Measurements from ENCODE around the gene PLA2R1. TPM values are rescaled to one million over a fixed set of nuclear protein-coding genes. Genes with fewer than 3 reads are reported as not detected.

Gene PLA2R1
- polyA plus RNA-seq, 1 of the 3 experiments (the other 2 are of a cell fraction): not detected

DNA sequence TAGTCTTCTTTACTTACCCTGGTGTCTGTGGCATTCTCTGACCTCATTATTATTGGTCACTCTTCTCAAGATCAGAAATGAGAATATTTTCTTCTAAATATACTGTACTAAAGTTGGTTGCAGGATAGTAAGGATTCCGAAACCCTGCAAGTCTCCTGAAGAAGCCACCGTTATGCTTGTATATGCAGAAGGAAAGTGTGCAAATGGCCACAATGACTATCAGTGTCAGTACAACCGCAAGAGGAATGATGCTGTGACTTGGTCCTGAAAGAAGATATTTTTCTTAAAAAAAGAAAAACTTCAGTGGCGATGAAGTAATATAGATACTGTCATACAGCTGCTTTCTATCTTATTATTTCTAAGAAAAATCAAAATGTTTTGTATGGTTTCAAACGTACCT is 120.7 kb downstream of the PLA2R1 start:
- CTCF ChIA-PET: interaction anchor here (0.8 kb wide), 1 partner anchor 134 kb away, joined by 3 read pairs; no protein-coding TSS in a partner anchor
- Histone ChIP-seq H3K4me1 (ENCODE audit: control insufficient read depth in 1 of 2, insufficient read depth in 2 of 2, low read depth in 1 of 2, low read length in 1 of 2) (no peaks in the 10 kb centered on the region; a peak in 1 of 4 replicates), H4K20me1 (ENCODE audit: insufficient read depth) (no peaks in the 10 kb centered on the region), H3K27me3 (ENCODE audit: insufficient read depth) (no peaks in the 10 kb centered on the region), H3K4me3 (ENCODE audit: low read depth in 2 of 2, low read length in 1 of 2) (no peak overlapping the region), H3K9ac (no peak overlapping the region), H3K9me2 (no peaks in the 10 kb centered on the region), H2AFZ (ENCODE audit: low read depth) (no peak overlapping the region), H3K79me2 (ENCODE audit: insufficient read depth) (no peaks in the 10 kb centered on the region), H3K27ac (ENCODE audit: low read depth in 2 of 2, low read length in 1 of 2) (no peak overlapping the region), H3F3A (replicated peaks; ENCODE audit: insufficient read depth) (peaks cover 7% of the 10 kb centered on the region), H3K4me2 (no peak overlapping the region), H3K9me3 (no peaks in the 10 kb centered on the region), H3K36me3 (replicated peaks in 1 of 2; ENCODE audit: control insufficient read depth in 1 of 2, insufficient read depth in 2 of 2, low read length in 1 of 2) (no peaks in the 10 kb centered on the region)
- POLR2A ChIA-PET: no interaction called here
- 87% methylated on average over 5 of the region's 5 CpGs for WGBS (ENCODE audit: low lambda C conversion rate)
- DNase-seq: no peak
- no peak for TF ChIP-seq FOXJ3 (CRISPR knock-in tag; IDR thresholded peaks at IDR 0.05)
- TF ChIP-seq, protein P1, sequence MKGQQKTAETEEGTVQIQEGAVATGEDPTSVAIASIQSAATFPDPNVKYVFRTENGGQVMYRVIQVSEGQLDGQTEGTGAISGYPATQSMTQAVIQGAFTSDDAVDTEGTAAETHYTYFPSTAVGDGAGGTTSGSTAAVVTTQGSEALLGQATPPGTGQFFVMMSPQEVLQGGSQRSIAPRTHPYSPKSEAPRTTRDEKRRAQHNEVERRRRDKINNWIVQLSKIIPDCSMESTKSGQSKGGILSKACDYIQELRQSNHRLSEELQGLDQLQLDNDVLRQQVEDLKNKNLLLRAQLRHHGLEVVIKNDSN (IDR thresholded peaks at IDR 0.05; ENCODE audit: borderline replicate concordance, low read depth): no peak
- no peak for TF ChIP-seq FOSL2 (IDR thresholded peaks at IDR 0.05; ENCODE audit: borderline replicate concordance, low read depth)
- no peak for TF ChIP-seq ELF1 (IDR thresholded peaks at IDR 0.05)
- TF ChIP-seq PBX3 (IDR thresholded peaks at IDR 0.05): no peak
- TF ChIP-seq POLR2AphosphoS5 (IDR thresholded peaks at IDR 0.05; ENCODE audit: low read depth, low read length): no peak
- TF ChIP-seq RAD21 (IDR thresholded peaks at IDR 0.05; ENCODE audit: low read length): no peak
- no peak for TF ChIP-seq NFIC (IDR thresholded peaks at IDR 0.05; ENCODE audit: borderline replicate concordance)
- no peak for TF ChIP-seq CHD2 (IDR thresholded peaks at IDR 0.05; ENCODE audit: low read length, partially characterized antibody)
- no peak for TF ChIP-seq RCOR1 (IDR thresholded peaks at IDR 0.05; ENCODE audit: low read length)
- TF ChIP-seq MAX (IDR thresholded peaks at IDR 0.05; ENCODE audit: low read depth): no peak
- no peak for TF ChIP-seq MEF2A (IDR thresholded peaks at IDR 0.05; ENCODE audit: borderline replicate concordance, low read depth)
- TF ChIP-seq RXRA (IDR thresholded peaks at IDR 0.05; ENCODE audit: borderline replicate concordance, low read depth): no peak
- TF ChIP-seq GATA2 (CRISPR knock-in tag; IDR thresholded peaks at IDR 0.05): no peak
- no peak for TF ChIP-seq MXI1 (IDR thresholded peaks at IDR 0.05; ENCODE audit: low read depth, low read length)
- TF ChIP-seq YY1 (IDR thresholded peaks at IDR 0.05; ENCODE audit: low read depth): no peak
- no peak for TF ChIP-seq SIN3A (IDR thresholded peaks at IDR 0.05; ENCODE audit: borderline replicate concordance, low read depth, low read length)
- no peak for TF ChIP-seq TCF12 (IDR thresholded peaks at IDR 0.05)
- no peak for TF ChIP-seq EZH2phosphoT487 (IDR thresholded peaks at IDR 0.05; ENCODE audit: borderline replicate concordance, low read depth)
- TF ChIP-seq GABPA (IDR thresholded peaks at IDR 0.05; ENCODE audit: low read depth): no peak

Measured in SK-N-SH (cell line).